K562 (cell line): Measurements from ENCODE around the gene SHTN1. TPM values are rescaled to one million over a fixed set of nuclear protein-coding genes. Genes with fewer than 3 reads are reported as not detected.

Experiments
- ATAC-seq: fragments of 200-7000 bp; cut with Tn5 transposase; 3 replicates; pipeline ENCODE4 v1.9.1; 2020; ENCODE audit warnings: moderate library complexity
- Bru-seq: library from RNA; stranded (reverse); fragments of 400-500 nt; gene quantifications from one replicate; lab custom pipeline; 2021; lab: Mats Ljungman, UMichigan
- BruChase-seq, 2 experiments: library from RNA; stranded (reverse); fragments of 400-500 nt; gene quantifications; one replicate each; lab custom pipeline; 2021; lab: Mats Ljungman, UMichigan
- BruUV-seq: library from RNA; stranded (reverse); fragments of 400-500 nt; replicated peaks from 2 replicates; lab custom pipeline; 2021; lab: Mats Ljungman, UMichigan
- CTCF ChIA-PET: fragments of 300-600 bp; formaldehyde crosslinking; extraction: SDS; loops from one replicate; lab custom pipeline; 2021; ENCODE audit warnings: low intra/inter-chr PET ratio; lab: Yijun Ruan, JAX
- POLR2A ChIA-PET: fragments of 300-600, 350-650 bp; sonication (Branson Sonifier 250); formaldehyde crosslinking; extraction: SDS; loops from one replicate; lab custom pipeline; 2021; ENCODE audit warnings: antibody characterized with exemption, inconsistent platforms; lab: Yijun Ruan, JAX
- DNase-seq, 4 experiments: peaks; one replicate each; pipeline versions ENCODE4 v3.0.0 to v3.0.0-alpha.2; 2011 to 2018; ENCODE audit warnings: low spot score in 3 of 4, mixed read lengths in 3 of 4; ENCODE audit errors: extremely low read depth in 1 of 4
- FAIRE-seq: peaks from 2 replicates; lab custom pipeline; 2011; peaks lifted over from hg19 to GRCh38; lab: Jason Lieb, UNC
- H2AFZ ChIP-seq: 2 replicates; pipeline ENCODE4 v1.6.0; 2011; ENCODE audit warnings: low read depth, low read length, control low read depth, inconsistent platforms
- H3K27ac ChIP-seq: fragments of 200-600 bp; 3 replicates; pipeline ENCODE4 v1.8.0; 2011; ENCODE audit warnings: low read depth, mild to moderate bottlenecking, control low read depth, inconsistent platforms, low read length, moderate library complexity, mixed read lengths; ENCODE audit errors: extremely low read depth
- H3K27me3 ChIP-seq, 2 experiments: fragments of 300-600 bp in 1 of 2; 2 replicates in 1 of 2; 3 replicates in 1 of 2; pipeline versions ENCODE4 v1.6.0 to v1.8.0; 2011; ENCODE audit warnings: inconsistent platforms in 2 of 2, low read length in 2 of 2, mild to moderate bottlenecking in 1 of 2, mixed read lengths in 1 of 2, moderate library complexity in 1 of 2; ENCODE audit not compliant: control insufficient read depth in 2 of 2, insufficient read depth in 2 of 2
- H3K36me3 ChIP-seq: fragments of 300-600 bp; 3 replicates; pipeline ENCODE4 v1.8.0; 2011; ENCODE audit warnings: mild to moderate bottlenecking, low read length, inconsistent platforms; ENCODE audit not compliant: control insufficient read depth, insufficient read depth
- H3K4me1 ChIP-seq, 2 experiments: fragments of 200-600 bp in 1 of 2; replicated peaks in 1 of 2; 2 replicates in 1 of 2; 3 replicates in 1 of 2; pipeline versions ENCODE4 v1.5.1 to v1.8.0; 2011; ENCODE audit warnings: inconsistent platforms in 2 of 2, low read length in 2 of 2, mild to moderate bottlenecking in 1 of 2, mixed read lengths in 1 of 2, moderate library complexity in 1 of 2; ENCODE audit not compliant: control insufficient read depth in 2 of 2, insufficient read depth in 2 of 2
- H3K4me2 ChIP-seq: 2 replicates; pipeline ENCODE4 v1.6.1; 2011; ENCODE audit warnings: low read length, control low read depth, inconsistent platforms, mixed read lengths; ENCODE audit not compliant: insufficient read depth
- H3K4me3 ChIP-seq: fragments of 200-600 bp; sonication (generic), shearing (Covaris generic); 2 replicates; pipeline ENCODE4 v1.5.1; 2016; ENCODE audit warnings: control low read depth, inconsistent platforms
- H3K79me2 ChIP-seq: fragments of 200-600 bp; 3 replicates; pipeline ENCODE4 v1.8.0; 2011; ENCODE audit warnings: low read length, inconsistent platforms; ENCODE audit not compliant: control insufficient read depth, insufficient read depth
- H3K9ac ChIP-seq, 2 experiments: 2 replicates each; pipeline versions ENCODE4 v1.6.0 to v1.6.1; 2011; ENCODE audit warnings: low read depth in 2 of 2, low read length in 2 of 2, control low read depth in 1 of 2, inconsistent platforms in 1 of 2, mild to moderate bottlenecking in 1 of 2, mixed read lengths in 1 of 2; ENCODE audit not compliant: insufficient read depth in 1 of 2
- H3K9me1 ChIP-seq: one replicate; pipeline ENCODE4 v1.6.0; 2011; ENCODE audit warnings: inconsistent platforms, mild to moderate bottlenecking, low read length, moderate library complexity; ENCODE audit not compliant: control insufficient read depth, insufficient read depth
- H3K9me3 ChIP-seq: replicated peaks from 2 replicates; pipeline ENCODE4 v1.5.1; 2011; ENCODE audit warnings: low read depth, low read length, inconsistent platforms; ENCODE audit not compliant: control insufficient read depth, insufficient read depth
- H4K20me1 ChIP-seq: replicated peaks from 2 replicates; pipeline ENCODE4 v1.6.1; 2011; ENCODE audit warnings: low read length, inconsistent platforms, mixed read lengths; ENCODE audit not compliant: control insufficient read depth, insufficient read depth
- ATF3 ChIP-seq, 2 experiments: fragments of 450-650 bp in 1 of 2; sonication (generic) in 1 of 2; formaldehyde crosslinking in 1 of 2; IDR thresholded peaks in 1 of 2; conservative IDR thresholded peaks in 1 of 2; 2 replicates each; pipeline versions ENCODE4 v1.6.1 to v1.8.1; 2016 to 2023; ENCODE audit warnings: mild to moderate bottlenecking in 2 of 2, moderate library complexity in 2 of 2, inconsistent platforms in 1 of 2, missing genetic modification reagents in 1 of 2
- BRF2 ChIP-seq: IDR thresholded peaks from 3 replicates; pipeline ENCODE4 v1.6.1; 2011; ENCODE audit warnings: borderline replicate concordance, mild to moderate bottlenecking; ENCODE audit not compliant: insufficient read length, insufficient read depth
- CC2D1A ChIP-seq: fragments of 450-650 bp; IDR thresholded peaks from 2 replicates; pipeline ENCODE4 v1.6.1; 2017; ENCODE audit warnings: mild to moderate bottlenecking
- ELF4 ChIP-seq: fragments of 450-650 bp; formaldehyde crosslinking; IDR thresholded peaks from 2 replicates; pipeline ENCODE4 v1.4.0; 2022; ENCODE audit warnings: missing genetic modification characterization
- ESRRA ChIP-seq: fragments of 450-650 bp; IDR thresholded peaks from 2 replicates; pipeline ENCODE4 v1.6.1; 2014; ENCODE audit warnings: low read depth, mild to moderate bottlenecking, moderate library complexity, borderline replicate concordance
- HDAC1 ChIP-seq, 2 experiments: fragments of 450-650 bp; IDR thresholded peaks; 2 replicates each; pipeline ENCODE4 v1.6.1; 2016 to 2017; ENCODE audit warnings: inconsistent platforms in 1 of 2, mild to moderate bottlenecking in 1 of 2, moderate library complexity in 1 of 2
- MNT ChIP-seq, 2 experiments: fragments of 450-650 bp; conservative IDR thresholded peaks; 2 replicates each; pipeline ENCODE4 v1.6.1; 2017; ENCODE audit warnings: mild to moderate bottlenecking in 2 of 2, moderate library complexity in 2 of 2
- SRSF7 ChIP-seq: fragments of 200-400 bp; formaldehyde crosslinking; optimal IDR thresholded peaks from 2 replicates; pipeline ENCODE3; 2017; ENCODE audit warnings: mild to moderate bottlenecking, low read depth, low read length
- SUPT5H ChIP-seq: fragments of 450-650 bp; IDR thresholded peaks from 2 replicates; pipeline ENCODE4 v1.6.1; 2016
- TFE3 ChIP-seq: fragments of 450-650 bp; formaldehyde crosslinking; IDR thresholded peaks from 2 replicates; pipeline ENCODE4 v1.4.0; 2020; ENCODE audit warnings: mild to moderate bottlenecking, mixed read lengths
- WGBS: fragments of 100-300 bp; shearing (Covaris generic); methylation state at CpG from one replicate; pipeline ENCODE4 v1.1.6; 2016; ENCODE audit warnings: low coverage, mixed read lengths; ENCODE audit not compliant: insufficient coverage; ENCODE audit errors: missing lambda C conversion rate; 5-methylcytosine and 5-hydroxymethylcytosine counted together
- in situ Hi-C: fragments of 300-500 bp; cut with MboI; formaldehyde crosslinking; loops from 4 replicates; pipeline ENCODE4 v1.15.0; 2018; ENCODE audit warnings: inconsistent platforms, mixed read lengths
- intact Hi-C: fragments of 100-400 bp; cut with micrococcal nuclease; formaldehyde crosslinking; loops from 2 replicates; pipeline ENCODE4 v1.14.2; 2022
- long read RNA-seq, 3 experiments: library from polyadenylated mRNA in 2 of 3; library from RNA in 1 of 3; unstranded in 2 of 3; stranded (forward) in 1 of 3; transcript quantifications; one replicate each; pipeline ENCODE4 v2.0.0, GENCODE V29; 2019 to 2022
- polyA minus RNA-seq, 3 experiments: library from RNA; depleted of rRNA, polyadenylated mRNA; stranded (reverse); fragments of >200 nt; gene quantifications; 2 replicates each; pipeline ENCODE4 v1.2.3, GENCODE V29; 2011
- polyA plus RNA-seq, 8 experiments: library from polyadenylated mRNA; depleted of rRNA in 4 of 8; stranded (reverse) in 5 of 8; unstranded in 3 of 8; fragments of >200 nt; fragmentation: Nextera tagmentation in 2 of 8; fragmentation: Illumina TruSeq in 1 of 8; extraction: Ambion mirVana in 2 of 8; extraction: Trizol in 1 of 8; gene quantifications; 2 replicates each; pipeline versions ENCODE4 v1.2.1 to v1.2.3, GENCODE V29; 2011 to 2014; ENCODE audit warnings: inconsistent platforms in 1 of 8, missing spikeins in 1 of 8
- total RNA-seq, 7 experiments: library from RNA; depleted of rRNA in 6 of 7; stranded (reverse); fragments of >200 nt in 6 of 7; fragmentation: Illumina TruSeq in 2 of 7; extraction: Trizol in 2 of 7; gene quantifications; 2 replicates each; pipeline versions ENCODE4 v1.2.1 to v1.2.3, GENCODE V29; 2011 to 2021; ENCODE audit warnings: low replicate concordance in 1 of 7

SHTN1 gene
- total RNA-seq (2011; cell fraction: chromatin; rRNA removed; ENCODE audit: low replicate concordance) = 12.5 and 88.6 TPM in 2 replicates
- total RNA-seq (2011; cell fraction: nucleolus; rRNA removed) = 4.3 and 6.4 TPM in 2 replicates
- total RNA-seq (2011; cell fraction: nucleoplasm; rRNA removed) = 15.1 and 30.0 TPM in 2 replicates
- total RNA-seq (2014; rRNA removed) (5.4 and 5.7 TPM in 2 replicates), total RNA-seq (2014; rRNA removed; fragmentation: Illumina TruSeq; extraction: Trizol) (15.5 and 18.6 TPM in 2 replicates), total RNA-seq (2015; rRNA removed; fragmentation: Illumina TruSeq; extraction: Trizol) (13.4 and 14.4 TPM in 2 replicates), total RNA-seq (2021) (18.6 and 19.1 TPM in 2 replicates), polyA plus RNA-seq (2011; rRNA removed) (9.9 and 11.6 TPM in 2 replicates), polyA plus RNA-seq (2014; fragmentation: Illumina TruSeq; extraction: Trizol) (17.2 and 21.3 TPM in 2 replicates), polyA plus RNA-seq (2014; fragmentation: Nextera tagmentation; extraction: Ambion mirVana) (10 to 100 TPM in 1 of 2 experiments, 1 to 10 TPM in 1; 7.6 to 13.3 TPM), polyA plus RNA-seq (2014; rRNA removed) (9.2 and 10.4 TPM in 2 replicates), polyA minus RNA-seq (2011; rRNA and poly(A)+ RNA removed) (12.4 and 19.3 TPM in 2 replicates), Bru-seq, nascent RNA (percentile 67 among the genes with signal in this experiment), BruChase-seq, experiment 1, labeled RNA remaining after a 2-hour chase (percentile 73 among the genes with signal in this experiment), BruChase-seq, experiment 2, labeled RNA remaining after a 6-hour chase (percentile 74 among the genes with signal in this experiment)
- polyA plus RNA-seq (2011; cell fraction: cytosol; rRNA removed) = 1.6 and 3.1 TPM in 2 replicates
- 16.3 and 20.0 TPM in 2 replicates for polyA plus RNA-seq (2011; cell fraction: nucleus; rRNA removed)
- polyA plus RNA-seq (2012) = 11.2 and 15.4 TPM in 2 replicates
- polyA minus RNA-seq (2011; cell fraction: cytosol; rRNA and poly(A)+ RNA removed) = 4.7 and 6.4 TPM in 2 replicates
- polyA minus RNA-seq (2011; cell fraction: nucleus; rRNA and poly(A)+ RNA removed) = 10.4 and 19.9 TPM in 2 replicates
- long read RNA-seq, experiment 1, full-length matches to known transcripts = 35 of 57 reads
- long read RNA-seq, experiment 1, partial matches to known transcripts = 12 of 57 reads
- long read RNA-seq, experiment 1, other reads (novel, unspliced or antisense) = 10 of 57 reads
- long read RNA-seq, experiment 2, full-length matches to known transcripts = 2 of 10 reads
- long read RNA-seq, experiment 2, partial matches to known transcripts = 1 of 10 reads
- long read RNA-seq, experiment 2, other reads (novel, unspliced or antisense) = 7 of 10 reads
- long read RNA-seq, experiment 3, full-length matches to known transcripts = 4 of 13 reads
- long read RNA-seq, experiment 3, partial matches to known transcripts = 4 of 13 reads
- long read RNA-seq, experiment 3, other reads (novel, unspliced or antisense) = 5 of 13 reads

- no peaks in the 10 kb centered on the region; the same call in 2 of the 3 replicates for H3K36me3 ChIP-seq
- no peaks in the 10 kb centered on the region for H3K27me3 ChIP-seq
- peak within 1 kb of the TSS; percentile 86 to 98 for H3K9ac ChIP-seq
- ChIA-PET CTCF (no interaction called here), POLR2A (interaction anchor here (0.7 to 1.6 kb wide), 4 partner anchors 14 to 159 kb away, joined by 3 to 5 read pairs (median 4); no protein-coding TSS in a partner anchor)
- ATAC-seq (peak; percentile 90), DNase-seq (peak; percentile 69 to 85 (median 74)), FAIRE-seq (no peak)
- peak within 1 kb of the TSS; percentile 93 for H3K4me2 ChIP-seq
- peaks cover 13% of the 10 kb centered on the region in 2 experiments; a peak in 4 of 5 replicates for H3K4me1 ChIP-seq
- H3K27ac ChIP-seq = peak within 1 kb of the TSS; percentile 99
- peak within 1 kb of the TSS; percentile 77 for H2AFZ ChIP-seq
- 0% methylated on average over 13 of the region's 46 CpGs for WGBS
- no TSS peak for BruUV-seq
- no peaks in the 10 kb centered on the region for H3K9me3 ChIP-seq
- in situ Hi-C loops = no loop called here
- peaks cover 58% of the 10 kb centered on the region for H3K79me2 ChIP-seq
- H3K4me3 ChIP-seq = peak within 1 kb of the TSS; percentile 81
- H4K20me1 ChIP-seq = no peaks in the 10 kb centered on the region
- no peaks in the 10 kb centered on the region for H3K9me1 ChIP-seq
- intact Hi-C loops = no loop called here
- TF ChIP-seq HDAC1 (IDR thresholded peaks at IDR 0.05) (peak in 1 of 2 experiments; percentile 28; a peak in 1 of 4 replicates), TFE3 (no peak), MNT (conservative IDR thresholded peaks at IDR 0.05) (peak in 1 of 2 experiments; percentile 2; a peak in 1 of 4 replicates), CC2D1A (no peak), ELF4 (CRISPR knock-in tag) (0 out of 2 replicates have a peak, but pooled peaks have one; percentile 7), ESRRA (0 out of 2 replicates have a peak, but pooled peaks have one; percentile 13), ATF3 (IDR thresholded peaks at IDR 0.05) (peak; percentile 79), ATF3 (CRISPR knock-in tag; conservative IDR thresholded peaks at IDR 0.05) (no peak), SUPT5H (peak; percentile 74), SRSF7 (no peak), BRF2 (no peak)
Measured at GRCh38 chr10:117005026-117005526, at the start of gene SHTN1. SHTN1 (minus strand) TSS chr10:117005187; CDS start chr10:117005079, 108 bp downstream.
